ENCODE measurements around the gene ITPKC.

The ITPKC gene

DNA sequence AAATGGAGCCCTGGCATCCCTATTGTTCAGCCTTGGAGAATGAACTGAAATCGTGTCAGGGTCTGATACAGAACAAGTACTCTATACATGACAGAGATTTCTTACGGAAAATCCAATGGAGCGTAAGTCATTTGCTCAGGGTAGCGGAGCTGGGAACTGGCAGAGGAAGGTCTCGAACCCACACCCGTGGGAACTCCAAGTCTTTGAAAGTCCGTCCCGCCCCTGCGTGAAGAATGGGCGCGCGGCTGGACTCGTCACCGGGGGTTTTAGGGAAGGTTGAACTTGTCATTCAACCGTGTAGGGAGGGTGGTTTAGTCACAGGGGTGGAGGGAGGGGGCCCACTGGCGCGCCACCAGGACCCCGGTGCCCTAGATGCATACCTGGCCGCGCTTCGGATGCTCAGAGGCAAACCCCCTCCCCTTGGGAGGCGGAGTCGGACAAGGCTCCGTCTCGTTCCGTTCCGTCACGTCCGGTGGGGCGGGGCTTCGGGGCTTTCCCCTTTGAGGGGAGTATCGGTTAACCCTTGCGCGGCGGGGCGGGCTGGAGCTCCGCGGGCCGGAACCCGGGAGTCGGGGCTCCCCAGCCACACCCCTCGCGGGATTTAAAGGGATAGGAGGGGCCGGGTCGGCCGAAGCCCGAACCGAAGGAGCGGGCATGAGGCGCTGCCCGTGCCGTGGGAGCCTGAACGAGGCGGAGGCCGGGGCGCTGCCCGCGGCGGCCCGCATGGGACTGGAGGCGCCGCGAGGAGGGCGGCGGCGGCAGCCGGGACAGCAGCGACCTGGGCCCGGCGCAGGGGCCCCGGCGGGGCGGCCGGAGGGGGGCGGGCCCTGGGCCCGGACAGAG, at the start of gene ITPKC, which contains the start of gene COQ8B:
TSS of gene ITPKC (plus strand) at position 631 of the 843 bp plus-strand sequence. CDS start at position 655, 24 bp downstream.
TSS of gene COQ8B (minus strand) at position 405 of the 843 bp plus-strand sequence. CDS start 2,254 bp downstream, outside the sequence.
- POLR2A ChIA-PET, result interaction anchor here (0.5 to 1.5 kb wide), 6 partner anchors 26 to 82 kb away, joined by 3 to 5 read pairs (median 4); partner anchors contain the start of genes ACTMAP and EGLN2
- TF ChIP-seq CTCF (IDR thresholded peaks at IDR 0.05; ENCODE audit: control extremely low read depth, extremely low read depth, low read depth, missing control alignments), result no peak
- CTCF ChIA-PET, result interaction anchor here (0.9 to 1.3 kb wide), 7 partner anchors 14 to 296 kb away, joined by 3 to 6 read pairs (median 3); no protein-coding TSS in a partner anchor
- DNase-seq (ENCODE audit: extremely low spot score), result peak; percentile 98

DNA sequence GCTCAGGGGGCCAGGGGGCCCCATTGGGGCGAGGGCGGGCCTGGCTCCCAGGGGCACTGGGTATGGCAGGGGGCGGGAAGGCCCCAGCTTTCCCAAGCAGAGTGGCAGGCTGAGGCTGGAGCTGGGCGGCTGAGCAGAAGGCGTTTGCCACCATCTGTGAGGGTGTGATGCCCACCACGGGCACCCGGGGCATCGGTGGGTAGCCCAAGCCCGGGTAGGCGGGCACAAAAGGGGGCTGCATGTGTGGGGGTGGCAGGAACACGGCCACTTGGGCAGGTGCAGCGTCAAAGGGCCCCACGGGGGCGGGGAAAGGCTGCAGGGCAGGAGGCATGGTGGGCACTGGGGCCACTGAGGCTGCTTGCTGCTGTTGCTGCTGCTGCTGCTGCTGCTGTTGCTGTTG, 49.3 kb upstream of the ITPKC start:
- ChIA-PET POLR2A (no interaction called here), CTCF (interaction anchor here (1.0 kb wide), 1 partner anchor 33 kb away, joined by 3 read pairs; no protein-coding TSS in a partner anchor)
- DNase-seq (ENCODE audit: extremely low spot score), result no peak
- no peak for TF ChIP-seq CTCF (IDR thresholded peaks at IDR 0.05; ENCODE audit: control extremely low read depth, extremely low read depth, low read depth, missing control alignments)

- no peak for DNase-seq (ENCODE audit: extremely low spot score)
- ChIA-PET POLR2A (no interaction called here), CTCF (no interaction called here)
- TF ChIP-seq CTCF (IDR thresholded peaks at IDR 0.05; ENCODE audit: control extremely low read depth, extremely low read depth, low read depth, missing control alignments), result no peak
Measured at GRCh38 chr19:40668991-40669614, 47.8 kb upstream of the ITPKC start.

GRCh38 chr19:40671404-40671803, 45.5 kb upstream of the ITPKC start:
- CTCF ChIA-PET, result interaction anchor here (0.9 to 1.8 kb wide), 3 partner anchors 8 to 37 kb away, joined by 3 to 9 read pairs (median 5); no protein-coding TSS in a partner anchor
- DNase-seq (ENCODE audit: extremely low spot score), result no peak
- POLR2A ChIA-PET, result no interaction called here
- no peak for TF ChIP-seq CTCF (IDR thresholded peaks at IDR 0.05; ENCODE audit: control extremely low read depth, extremely low read depth, low read depth, missing control alignments)

GRCh38 chr19:40672038-40672437, 44.9 kb upstream of the ITPKC start:
- no peak for DNase-seq (ENCODE audit: extremely low spot score)
- POLR2A ChIA-PET, result no interaction called here
- CTCF ChIA-PET, result interaction anchor here (1.2 to 1.8 kb wide), 2 partner anchors 9 to 38 kb away, joined by 5 to 9 read pairs; no protein-coding TSS in a partner anchor
- no peak for TF ChIP-seq CTCF (IDR thresholded peaks at IDR 0.05; ENCODE audit: control extremely low read depth, extremely low read depth, low read depth, missing control alignments)

DNA sequence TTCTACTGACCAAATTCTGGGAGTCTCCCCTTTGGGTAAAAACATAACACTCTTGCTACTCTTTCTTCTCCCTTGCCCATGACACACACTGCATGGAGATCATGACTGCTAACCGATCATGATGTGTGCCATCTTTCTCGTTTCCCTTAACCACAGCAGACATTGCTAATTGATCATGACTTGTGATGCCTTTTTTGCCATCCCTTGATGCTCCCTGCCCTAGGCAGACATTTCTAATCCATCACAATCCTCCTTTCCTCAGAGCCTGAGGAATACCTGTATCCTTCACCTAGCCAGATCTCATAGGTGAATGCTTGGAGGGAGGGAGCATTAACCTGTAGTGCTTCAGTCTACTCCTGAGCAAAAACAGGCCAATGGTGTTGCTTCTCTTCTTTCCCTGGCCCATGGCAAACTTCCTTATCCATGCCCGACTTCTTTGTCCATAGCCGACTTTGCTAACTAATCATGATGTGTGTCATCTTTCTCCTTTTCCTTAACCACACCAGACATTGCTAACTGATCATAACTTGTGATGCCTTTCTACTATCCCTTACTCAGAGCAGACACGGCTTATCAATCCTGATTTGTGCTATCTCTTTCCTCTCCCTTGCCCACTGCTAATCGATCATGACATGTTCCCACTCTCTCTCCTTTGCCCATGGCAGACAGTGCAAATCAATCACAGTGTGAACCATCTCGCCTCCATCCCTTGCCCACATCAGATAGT, 44.2 kb upstream of the ITPKC start:
- POLR2A ChIA-PET, result no interaction called here
- no peak for TF ChIP-seq CTCF (IDR thresholded peaks at IDR 0.05; ENCODE audit: control extremely low read depth, extremely low read depth, low read depth, missing control alignments)
- CTCF ChIA-PET, result interaction anchor here (1.2 to 3.5 kb wide), 3 partner anchors 9 to 38 kb away, joined by 5 to 14 read pairs (median 9); no protein-coding TSS in a partner anchor
- no peak for DNase-seq (ENCODE audit: extremely low spot score)

All from GM10248 (cell line).